Measurements from ENCODE around the gene CCSAP.

GRCh38 chr1:229370601-229371021, 27.8 kb upstream of the CCSAP start:
- no peak for TF ChIP-seq CTCF (IDR thresholded peaks at IDR 0.05; ENCODE audit: insufficient read depth, low read length)
- no peak for TF ChIP-seq POLR2AphosphoS5 (IDR thresholded peaks at IDR 0.05; ENCODE audit: low read depth)
- TF ChIP-seq GABPA (IDR thresholded peaks at IDR 0.05; ENCODE audit: low read depth): no peak
- no peak for TF ChIP-seq SPI1 (IDR thresholded peaks at IDR 0.05; ENCODE audit: borderline replicate concordance, low read depth)
- TF ChIP-seq REST (IDR thresholded peaks at IDR 0.05; ENCODE audit: insufficient replicate concordance, low read depth): no peak

All from HL-60 (cell line).